ENCODE measurements around the gene PDIK1L. TPM values are rescaled to one million over a fixed set of nuclear protein-coding genes. Genes with fewer than 3 reads are reported as not detected.

Gene PDIK1L
- total and polyA plus RNA-seq, 2 of the 8 experiments (the other 6 are each of a cell fraction or from before 2014, with no cell fraction given), result 0.95 to 4.5 TPM

- H3K27ac ChIP-seq (ENCODE audit: low read depth, low read length), result no peak overlapping the region
- no peak for DNase-seq (ENCODE audit: low read depth in 1 of 2, low spot score in 2 of 2)
- ChIA-PET CTCF (ENCODE audit: partially characterized antibody) (interaction anchor here (0.6 to 4.0 kb wide), 11 partner anchors 10 to 134 kb away, joined by 3 to 18 read pairs (median 3); no protein-coding TSS in a partner anchor), POLR2A (ENCODE audit: partially characterized antibody) (interaction anchor here (0.6 kb wide), 1 partner anchor 47 kb away, joined by 3 read pairs; no protein-coding TSS in a partner anchor)
- H4K8ac ChIP-seq (ENCODE audit: extremely low read depth, insufficient read depth, low read length), result peak overlapping the region; percentile 65; the same call in 1 of the 2 replicates
- H2BK20ac ChIP-seq (ENCODE audit: low read length), result no peak overlapping the region
- no peak overlapping the region for H2AFZ ChIP-seq (ENCODE audit: low read length)
- no peak overlapping the region for H3K14ac ChIP-seq (ENCODE audit: insufficient read length)
- no peak overlapping the region for H2BK15ac ChIP-seq (ENCODE audit: low read length)
- no peak for FAIRE-seq
- H4K91ac ChIP-seq (replicated peaks; ENCODE audit: insufficient read length, low read length), result no peak overlapping the region
- H4K5ac ChIP-seq (ENCODE audit: insufficient read length, low read depth, low read length), result no peak overlapping the region
- H3K23me2 ChIP-seq (ENCODE audit: low read depth, low read length), result peaks cover 8% of the 10 kb centered on the region; the same call in 1 of the 2 replicates
- no peak overlapping the region for H2BK5ac ChIP-seq (ENCODE audit: low read depth, low read length)
- H3K9me3 ChIP-seq (ENCODE audit: insufficient read depth in 2 of 2, low read depth in 1 of 2, low read length in 1 of 2), result no peaks in the 10 kb centered on the region
- H3K56ac ChIP-seq (replicated peaks; ENCODE audit: insufficient read length, low read depth, low read length), result no peak overlapping the region
- H3K4me2 ChIP-seq (ENCODE audit: insufficient read depth in 1 of 2, low read depth in 2 of 2, low read length in 2 of 2), result peak overlapping the region; percentile 81 to 89; a peak in 3 of 4 replicates
- peaks cover 3 to 5% of the 10 kb centered on the region in 2 experiments for H4K20me1 ChIP-seq (replicated peaks in 1 of 2; ENCODE audit: control insufficient read depth in 1 of 2, insufficient read depth in 2 of 2, low read length in 2 of 2)
- H3K18ac ChIP-seq (ENCODE audit: extremely low read depth, low read length), result no peak overlapping the region
- no peaks in the 10 kb centered on the region for H3K79me1 ChIP-seq (ENCODE audit: low read depth, low read length)
- no peak overlapping the region for H3K4ac ChIP-seq (replicated peaks; ENCODE audit: insufficient read length, low read depth, low read length)
- H2BK120ac ChIP-seq (replicated peaks; ENCODE audit: low read depth, low read length), result no peak overlapping the region
- TF ChIP-seq SUZ12 (IDR thresholded peaks at IDR 0.05; ENCODE audit: low read length), result peak; percentile 55
- TF ChIP-seq ASH2L (IDR thresholded peaks at IDR 0.05; ENCODE audit: low read length), result no peak
- TF ChIP-seq NANOG (IDR thresholded peaks at IDR 0.05; ENCODE audit: insufficient read depth, low read depth, low read length, poor library complexity, severe bottlenecking), result no peak
- no peak for TF ChIP-seq TAF1 (IDR thresholded peaks at IDR 0.05; ENCODE audit: low read depth, low read length)
- peaks cover 33 to 63% (median 54%) of the 10 kb centered on the region in 4 experiments for H3K27me3 ChIP-seq (replicated peaks in 1 of 4; ENCODE audit: control insufficient read depth in 3 of 4, extremely low read depth in 1 of 4, insufficient read depth in 3 of 4, low read length in 3 of 4)
- WGBS, 2 experiments (ENCODE audit: extremely low coverage in 1 of 2, insufficient coverage in 1 of 2, insufficient read length in 1 of 2, insufficient replicate concordance in 2 of 2, low coverage in 1 of 2, low lambda C conversion rate in 2 of 2, missing lambda C conversion rate in 1 of 2), result 68% methylated on average over 9 of the region's 9 CpGs; no CpG with 5 or more reads in 1 of the 2 experiments
- no peaks in the 10 kb centered on the region for H3K79me2 ChIP-seq (ENCODE audit: control insufficient read depth in 1 of 2, insufficient read depth in 2 of 2, low read length in 2 of 2)
- H3K9ac ChIP-seq (replicated peaks in 1 of 4; ENCODE audit: extremely low read depth in 1 of 4, low read depth in 3 of 4, low read length in 3 of 4), result no peak overlapping the region
- peaks cover 5 to 37% (median 17%) of the 10 kb centered on the region in 4 experiments for H3K4me1 ChIP-seq (replicated peaks in 1 of 4; ENCODE audit: control insufficient read depth in 3 of 4, insufficient read depth in 4 of 4, low read length in 3 of 4)
- H3K36me3 ChIP-seq (ENCODE audit: control insufficient read depth in 2 of 4, insufficient read depth in 4 of 4, low read length in 3 of 4), result no peaks in the 10 kb centered on the region
- no peak overlapping the region for H2BK12ac ChIP-seq (ENCODE audit: low read depth, low read length)
- peak overlapping the region in 1 of 4 experiments; percentile 65; a peak in 2 of 8 replicates for H3K4me3 ChIP-seq (ENCODE audit: extremely low read depth in 1 of 4, insufficient read depth in 2 of 4, low read depth in 3 of 4, low read length in 4 of 4)
- no peak overlapping the region for H3K23ac ChIP-seq (ENCODE audit: insufficient read length)
- no peak overlapping the region for H2AK5ac ChIP-seq (ENCODE audit: low read depth, low read length)
Measured at GRCh38 chr1:26163684-26164035, 52.0 kb downstream of the PDIK1L start.
